ENCODE measurements around the gene WFIKKN1. TPM values are rescaled to one million over a fixed set of nuclear protein-coding genes. Genes with fewer than 3 reads are reported as not detected.

Gene WFIKKN1, protein sequence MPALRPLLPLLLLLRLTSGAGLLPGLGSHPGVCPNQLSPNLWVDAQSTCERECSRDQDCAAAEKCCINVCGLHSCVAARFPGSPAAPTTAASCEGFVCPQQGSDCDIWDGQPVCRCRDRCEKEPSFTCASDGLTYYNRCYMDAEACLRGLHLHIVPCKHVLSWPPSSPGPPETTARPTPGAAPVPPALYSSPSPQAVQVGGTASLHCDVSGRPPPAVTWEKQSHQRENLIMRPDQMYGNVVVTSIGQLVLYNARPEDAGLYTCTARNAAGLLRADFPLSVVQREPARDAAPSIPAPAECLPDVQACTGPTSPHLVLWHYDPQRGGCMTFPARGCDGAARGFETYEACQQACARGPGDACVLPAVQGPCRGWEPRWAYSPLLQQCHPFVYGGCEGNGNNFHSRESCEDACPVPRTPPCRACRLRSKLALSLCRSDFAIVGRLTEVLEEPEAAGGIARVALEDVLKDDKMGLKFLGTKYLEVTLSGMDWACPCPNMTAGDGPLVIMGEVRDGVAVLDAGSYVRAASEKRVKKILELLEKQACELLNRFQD
- total RNA-seq = 1 to 10 TPM in 3 of 5 donors, under 1 TPM in 2; 0.15 to 1.5 (median 1.0) TPM
- 0.26 TPM for total RNA-seq (2013)
- total RNA-seq = 0 to 1.3 (median 0.34) reads per million in 29 experiments

DNA sequence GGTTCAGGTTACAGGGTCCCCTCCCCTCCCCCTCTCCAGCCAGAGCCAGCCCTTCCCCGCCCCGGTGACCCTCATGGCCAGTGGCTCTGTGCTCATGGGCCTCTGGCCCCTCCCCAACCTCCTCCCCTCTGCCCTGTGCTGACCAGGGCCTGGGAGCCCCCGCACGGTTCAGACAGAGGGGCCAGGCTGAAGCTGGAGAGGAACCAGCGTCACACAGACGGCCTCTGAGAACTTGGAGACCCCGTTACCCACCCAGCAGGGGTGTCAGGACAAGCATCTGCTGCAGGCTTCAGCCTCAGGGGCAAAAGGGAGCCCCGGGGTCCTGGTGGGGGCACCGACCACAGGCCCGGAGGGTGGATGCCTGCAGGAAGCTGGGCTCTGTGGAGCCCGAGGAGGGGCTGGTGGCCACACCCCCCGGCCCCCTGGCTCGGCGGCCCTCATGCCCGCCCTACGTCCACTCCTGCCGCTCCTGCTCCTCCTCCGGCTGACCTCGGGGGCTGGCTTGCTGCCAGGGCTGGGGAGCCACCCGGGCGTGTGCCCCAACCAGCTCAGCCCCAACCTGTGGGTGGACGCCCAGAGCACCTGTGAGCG, at the start of gene WFIKKN1:
Gene WFIKKN1, plus strand, starts transcription at position 171 of the 591 bp plus-strand sequence. Its CDS starts 269 bp downstream, at position 440.
- Mint-ChIP-seq H3K4me1 (peaks cover 0 to 4% (median 3%) of the 10 kb centered on the region in 3 donors), H3K4me3 (no peak within 1 kb of the TSS), H3K36me3 (no peaks in the 10 kb centered on the region), H3K27ac (no peak within 1 kb of the TSS), H3K27me3 (no peaks in the 10 kb centered on the region), H3K9me3 (no peaks in the 10 kb centered on the region)
- Histone ChIP-seq H3K9me3 (no peaks in the 10 kb centered on the region), H3K27ac (ENCODE audit: low read length) (no peak within 1 kb of the TSS), H3K36me3 (ENCODE audit: control insufficient read depth in 2 of 2, extremely low read depth in 1 of 2, insufficient read depth in 1 of 2, low read length in 1 of 2) (peaks cover 13 to 14% of the 10 kb centered on the region in 2 donors), H3K4me3 (ENCODE audit: control insufficient read depth in 1 of 2, extremely low read depth in 1 of 2, low read length in 1 of 2) (no peak within 1 kb of the TSS), H3K4me1 (ENCODE audit: control insufficient read depth in 1 of 2, extremely low read depth in 1 of 2, insufficient read depth in 2 of 2, low read length in 2 of 2) (peaks cover 5 to 20% of the 10 kb centered on the region in 2 experiments), H3K27me3 (replicated peaks in 1 of 2; ENCODE audit: control insufficient read depth in 2 of 2, extremely low read depth in 1 of 2, insufficient read depth in 2 of 2, low read length in 1 of 2) (no peaks in the 10 kb centered on the region)
- 8% methylated on average over 20 of the region's 23 CpGs for WGBS (ENCODE audit: insufficient coverage)
- CTCF ChIA-PET = no interaction called here
- no peak for ATAC-seq (replicated peaks in 1 of 4)
- POLR2A ChIA-PET = no interaction called here
- DNase-seq = no peak

GRCh38 chr16:582218-582613, 48.6 kb upstream of the WFIKKN1 start:
- DNase-seq = no peak
- Mint-ChIP-seq H3K9me3 (no peaks in the 10 kb centered on the region), H3K27me3 (no peaks in the 10 kb centered on the region), H3K27ac (no peak overlapping the region), H3K4me3 (no peak overlapping the region), H3K36me3 (no peaks in the 10 kb centered on the region), H3K4me1 (peaks cover under 1 to 5% (median 3%) of the 10 kb centered on the region in 3 donors)
- no peak overlapping the region for H3K4me3 ChIP-seq (ENCODE audit: control insufficient read depth in 1 of 2, extremely low read depth in 1 of 2, low read length in 1 of 2)
- H3K9me3 ChIP-seq = no peaks in the 10 kb centered on the region
- H3K27ac ChIP-seq (ENCODE audit: low read length) = no peak overlapping the region
- no peak for ATAC-seq (replicated peaks in 1 of 4)
- H3K27me3 ChIP-seq (replicated peaks in 1 of 2; ENCODE audit: control insufficient read depth in 2 of 2, extremely low read depth in 1 of 2, insufficient read depth in 2 of 2, low read length in 1 of 2) = peaks cover 0 to 16% of the 10 kb centered on the region in 2 experiments
- ChIA-PET CTCF (no interaction called here), POLR2A (no interaction called here)
- H3K4me1 ChIP-seq (ENCODE audit: control insufficient read depth in 1 of 2, extremely low read depth in 1 of 2, insufficient read depth in 2 of 2, low read length in 2 of 2) = peaks cover 0 to 22% of the 10 kb centered on the region in 2 experiments
- WGBS (ENCODE audit: insufficient coverage) = 80% methylated on average over 9 of the region's 18 CpGs
- no peaks in the 10 kb centered on the region for H3K36me3 ChIP-seq (ENCODE audit: control insufficient read depth in 2 of 2, extremely low read depth in 1 of 2, insufficient read depth in 1 of 2, low read length in 1 of 2)

GRCh38 chr16:582614-583331, 48.0 kb upstream of the WFIKKN1 start:
- ATAC-seq (replicated peaks in 1 of 4) = no peak
- Histone ChIP-seq H3K4me1 (ENCODE audit: control insufficient read depth in 1 of 2, extremely low read depth in 1 of 2, insufficient read depth in 2 of 2, low read length in 2 of 2) (peaks cover 0 to 28% of the 10 kb centered on the region in 2 experiments), H3K4me3 (ENCODE audit: control insufficient read depth in 1 of 2, extremely low read depth in 1 of 2, low read length in 1 of 2) (no peak overlapping the region), H3K36me3 (ENCODE audit: control insufficient read depth in 2 of 2, extremely low read depth in 1 of 2, insufficient read depth in 1 of 2, low read length in 1 of 2) (no peaks in the 10 kb centered on the region), H3K27me3 (replicated peaks in 1 of 2; ENCODE audit: control insufficient read depth in 2 of 2, extremely low read depth in 1 of 2, insufficient read depth in 2 of 2, low read length in 1 of 2) (peaks cover 0 to 17% of the 10 kb centered on the region in 2 experiments), H3K9me3 (no peaks in the 10 kb centered on the region), H3K27ac (ENCODE audit: low read length) (no peak overlapping the region)
- H3K4me3 Mint-ChIP-seq = no peak overlapping the region
- peaks cover 3 to 7% (median 5%) of the 10 kb centered on the region in 3 donors for H3K4me1 Mint-ChIP-seq
- no peak for DNase-seq
- ChIA-PET CTCF (interaction anchor here in 1 of 2 donors (0.7 kb wide), 1 partner anchor 96 kb away, joined by 4 read pairs; no protein-coding TSS in a partner anchor), POLR2A (no interaction called here)
- no peaks in the 10 kb centered on the region for H3K36me3 Mint-ChIP-seq
- H3K27ac Mint-ChIP-seq = no peak overlapping the region
- H3K27me3 Mint-ChIP-seq = no peaks in the 10 kb centered on the region
- no peaks in the 10 kb centered on the region for H3K9me3 Mint-ChIP-seq
- WGBS (ENCODE audit: insufficient coverage) = 91% methylated on average over 16 of the region's 21 CpGs

GRCh38 chr16:583470-583814, 47.3 kb upstream of the WFIKKN1 start:
- WGBS (ENCODE audit: insufficient coverage) = 79% methylated on average over 16 of the region's 16 CpGs

DNA sequence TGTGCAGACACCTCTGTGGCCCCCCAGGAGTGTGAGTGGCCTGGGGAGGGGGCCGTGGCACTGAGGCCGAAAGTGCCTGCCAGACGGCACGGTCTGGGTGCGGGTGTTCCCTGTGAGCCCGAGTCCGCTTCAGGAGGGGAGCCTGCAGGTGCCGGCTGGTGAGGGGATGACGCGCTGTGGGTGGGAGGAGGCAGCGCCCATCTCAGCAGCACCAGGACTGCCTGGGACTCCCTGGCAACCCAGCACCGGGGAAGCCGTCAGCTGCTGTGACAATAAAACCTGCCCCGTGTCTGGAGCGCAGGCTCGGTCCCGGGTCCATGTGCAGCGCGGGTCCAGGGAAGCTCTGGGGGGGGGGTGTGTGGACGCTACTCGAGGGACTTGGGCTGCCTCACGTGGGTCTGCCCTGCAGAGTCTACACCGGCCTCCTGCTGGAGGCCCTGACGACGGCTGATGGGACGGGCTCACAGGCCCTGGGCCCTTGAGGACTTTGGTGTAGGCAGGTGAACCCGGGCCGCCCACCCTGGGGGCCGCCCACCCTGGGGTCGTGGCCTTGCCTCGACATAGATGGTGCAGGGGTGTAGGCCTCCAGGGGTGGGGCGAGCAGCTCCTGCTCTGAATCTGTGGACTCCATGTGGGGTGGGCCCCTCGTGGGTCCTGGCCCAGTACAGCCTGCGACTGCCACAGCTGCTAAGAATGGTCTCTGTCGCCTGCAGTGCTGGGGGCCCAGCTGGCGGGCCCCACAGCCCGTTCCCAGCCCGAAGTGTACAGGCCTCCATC, 46.8 kb upstream of the WFIKKN1 start:
- H3K9me3 ChIP-seq = no peaks in the 10 kb centered on the region
- Mint-ChIP-seq H3K4me3 (no peak overlapping the region), H3K4me1 (peaks cover 9 to 14% (median 13%) of the 10 kb centered on the region in 3 donors), H3K27me3 (no peaks in the 10 kb centered on the region), H3K36me3 (no peaks in the 10 kb centered on the region), H3K27ac (no peak overlapping the region), H3K9me3 (no peaks in the 10 kb centered on the region)
- H3K4me1 ChIP-seq (ENCODE audit: control insufficient read depth in 1 of 2, extremely low read depth in 1 of 2, insufficient read depth in 2 of 2, low read length in 2 of 2) = peaks cover 5 to 31% of the 10 kb centered on the region in 2 experiments
- CTCF ChIA-PET = no interaction called here
- POLR2A ChIA-PET = no interaction called here
- no peak overlapping the region for H3K27ac ChIP-seq (ENCODE audit: low read length)
- DNase-seq (no peak), ATAC-seq (replicated peaks in 1 of 4) (no peak)
- H3K36me3 ChIP-seq (ENCODE audit: control insufficient read depth in 2 of 2, extremely low read depth in 1 of 2, insufficient read depth in 1 of 2, low read length in 1 of 2) = no peaks in the 10 kb centered on the region
- H3K27me3 ChIP-seq (replicated peaks in 1 of 2; ENCODE audit: control insufficient read depth in 2 of 2, extremely low read depth in 1 of 2, insufficient read depth in 2 of 2, low read length in 1 of 2) = peaks cover 0 to 19% of the 10 kb centered on the region in 2 experiments
- no peak overlapping the region for H3K4me3 ChIP-seq (ENCODE audit: control insufficient read depth in 1 of 2, extremely low read depth in 1 of 2, low read length in 1 of 2)
- WGBS (ENCODE audit: insufficient coverage) = 80% methylated on average over 31 of the region's 38 CpGs

More at GRCh38 chr16:583470-583814, 47.3 kb upstream of the WFIKKN1 start:
- Histone ChIP-seq H3K36me3 (ENCODE audit: control insufficient read depth in 2 of 2, extremely low read depth in 1 of 2, insufficient read depth in 1 of 2, low read length in 1 of 2) (no peaks in the 10 kb centered on the region), H3K27me3 (replicated peaks in 1 of 2; ENCODE audit: control insufficient read depth in 2 of 2, extremely low read depth in 1 of 2, insufficient read depth in 2 of 2, low read length in 1 of 2) (peaks cover 0 to 17% of the 10 kb centered on the region in 2 experiments), H3K9me3 (no peaks in the 10 kb centered on the region), H3K4me3 (ENCODE audit: control insufficient read depth in 1 of 2, extremely low read depth in 1 of 2, low read length in 1 of 2) (no peak overlapping the region), H3K4me1 (ENCODE audit: control insufficient read depth in 1 of 2, extremely low read depth in 1 of 2, insufficient read depth in 2 of 2, low read length in 2 of 2) (peaks cover 5 to 34% of the 10 kb centered on the region in 2 experiments), H3K27ac (ENCODE audit: low read length) (no peak overlapping the region)
- ChIA-PET POLR2A (no interaction called here), CTCF (no interaction called here)
- Mint-ChIP-seq H3K4me1 (peaks cover 7 to 13% (median 10%) of the 10 kb centered on the region in 3 donors), H3K27ac (no peak overlapping the region), H3K36me3 (no peaks in the 10 kb centered on the region), H3K4me3 (no peak overlapping the region), H3K9me3 (no peaks in the 10 kb centered on the region), H3K27me3 (no peaks in the 10 kb centered on the region)
- DNase-seq (no peak), ATAC-seq (replicated peaks in 1 of 4) (no peak)
